ENCODE results near the gene AP1S3. TPM values are rescaled to one million over a fixed set of nuclear protein-coding genes. Genes with fewer than 3 reads are reported as not detected.

Gene AP1S3
- total RNA-seq, 4 donors from 2014 or later, result 0.80 to 6.4 (median 1.7) TPM

GRCh38 chr2:223735659-223736244, 101.6 kb downstream of the AP1S3 start:
- 68 to 74% methylated on average over 4 of the region's 4 CpGs for WGBS, 2 donors
- no peak for TF ChIP-seq POLR2A (IDR thresholded peaks at IDR 0.05)
- TF ChIP-seq CTCF (IDR thresholded peaks at IDR 0.05), result no peak
- intact Hi-C loops (cut with DNase I; ENCODE audit: low total_unique reads), result no loop called here
- DNase-seq (ENCODE audit: low spot score in 2 of 2), result no peak
- H3K4me3 ChIP-seq (ENCODE audit: low read depth, poor library complexity, severe bottlenecking), result no peak overlapping the region

GRCh38 chr2:223735035-223735640, 102.2 kb downstream of the AP1S3 start:
- 44 to 49% methylated on average over 4 to 5 of the region's 5 CpGs for WGBS, 2 donors
- intact Hi-C loops (cut with DNase I; ENCODE audit: low total_unique reads), result no loop called here
- no peak for TF ChIP-seq POLR2A (IDR thresholded peaks at IDR 0.05)
- no peak for TF ChIP-seq CTCF (IDR thresholded peaks at IDR 0.05)
- no peak overlapping the region for H3K4me3 ChIP-seq (ENCODE audit: low read depth, poor library complexity, severe bottlenecking)
- DNase-seq (ENCODE audit: low spot score in 2 of 2), result no peak

- no peak overlapping the region for H3K4me3 ChIP-seq (ENCODE audit: low read depth, poor library complexity, severe bottlenecking)
- intact Hi-C loops (cut with DNase I; ENCODE audit: low total_unique reads), result no loop called here
- 93 to 95% methylated on average over 2 of the region's 2 CpGs for WGBS, 2 donors
- DNase-seq (ENCODE audit: low spot score in 2 of 2), result no peak
- TF ChIP-seq POLR2A (IDR thresholded peaks at IDR 0.05), result no peak
- TF ChIP-seq CTCF (IDR thresholded peaks at IDR 0.05), result no peak
Measured at GRCh38 chr2:223734346-223734745, 103.0 kb downstream of the AP1S3 start.

GRCh38 chr2:223732346-223732745, 105.0 kb downstream of the AP1S3 start:
- no peak for DNase-seq (ENCODE audit: low spot score in 2 of 2)
- 59 to 69% methylated on average over 3 of the region's 3 CpGs for WGBS, 2 donors
- H3K4me3 ChIP-seq (ENCODE audit: low read depth, poor library complexity, severe bottlenecking), result no peak overlapping the region
- intact Hi-C loops (cut with DNase I; ENCODE audit: low total_unique reads), result no loop called here
- TF ChIP-seq POLR2A (IDR thresholded peaks at IDR 0.05) (no peak), CTCF (IDR thresholded peaks at IDR 0.05) (no peak)

- DNase-seq (ENCODE audit: low spot score in 2 of 2), result no peak
- no peak overlapping the region for H3K4me3 ChIP-seq (ENCODE audit: low read depth, poor library complexity, severe bottlenecking)
- TF ChIP-seq POLR2A (IDR thresholded peaks at IDR 0.05) (no peak), CTCF (IDR thresholded peaks at IDR 0.05) (no peak)
- 60 to 70% methylated on average over 2 of the region's 2 CpGs for WGBS, 2 donors
- intact Hi-C loops (cut with DNase I; ENCODE audit: low total_unique reads), result no loop called here
Measured at GRCh38 chr2:223731503-223731902, 105.9 kb downstream of the AP1S3 start.

DNA sequence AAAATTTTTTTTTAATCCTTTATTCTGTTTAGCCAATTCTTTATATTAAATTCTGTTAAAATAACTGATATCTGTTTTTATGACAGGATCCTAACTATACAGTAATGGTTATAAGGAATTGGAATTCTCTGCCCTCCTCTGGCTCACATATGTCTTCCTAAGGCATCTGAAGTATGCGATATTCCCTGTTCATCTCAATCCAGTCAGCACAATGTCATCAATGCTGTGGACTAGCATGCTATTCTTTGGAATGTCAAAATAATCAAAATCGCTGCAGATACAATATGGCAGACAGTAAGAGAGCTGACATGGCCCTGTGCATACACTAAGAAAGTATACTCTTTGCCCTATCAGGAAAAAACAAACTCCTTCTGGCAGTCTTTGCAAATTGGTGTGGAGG, 107.6 kb downstream of the AP1S3 start:
- intact Hi-C loops (cut with DNase I; ENCODE audit: low total_unique reads), result no loop called here
- H3K4me3 ChIP-seq (ENCODE audit: low read depth, poor library complexity, severe bottlenecking), result no peak overlapping the region
- WGBS, 2 donors, result 80 to 83% methylated on average over 2 of the region's 2 CpGs
- DNase-seq (ENCODE audit: low spot score in 2 of 2), result no peak
- TF ChIP-seq CTCF (IDR thresholded peaks at IDR 0.05) (no peak), POLR2A (IDR thresholded peaks at IDR 0.05) (no peak)

Data from lower leg skin (tissue), 4 donors.